Erythroblast (primary cell): ENCODE data around the gene KRTAP10-12.
"Not testable (repeated sequence)": the region's sequence is repeated elsewhere in the genome, so short reads cannot be mapped to it uniquely, and the experiment has no call there.

Experiments used
- DNase-seq, 2 experiments: peaks; one replicate each; lab custom pipeline; 2025; lab: John Stamatoyannopoulos, UW
- GATA1 ChIP-seq: IDR thresholded peaks from 2 replicates; pipeline ENCODE4 v1.6.1; 2011; ENCODE audit warnings: low read depth, mild to moderate bottlenecking, control low read depth, low read length, moderate library complexity
- POLR2A ChIP-seq: IDR thresholded peaks from 2 replicates; pipeline ENCODE4 v1.6.1; 2011; ENCODE audit warnings: mild to moderate bottlenecking, low read length

KRTAP10-12 gene

GRCh38 chr21:44697172-44697810 lies at the start of gene KRTAP10-12:
Gene KRTAP10-12, plus strand, starts transcription at chr21:44697172. Its CDS starts 30 bp downstream, at chr21:44697202.
- DNase-seq: not testable (repeated sequence)

GRCh38 chr21:44647222-44647552 lies 49.8 kb upstream of the KRTAP10-12 start:
- no peak for DNase-seq
- no peak for TF ChIP-seq GATA1
- no peak for TF ChIP-seq POLR2A

GRCh38 chr21:44648557-44649311 lies 48.2 kb upstream of the KRTAP10-12 start:
- TF ChIP-seq POLR2A (no peak), GATA1 (no peak)
- DNase-seq: no peak

GRCh38 chr21:44649521-44650100 lies 47.4 kb upstream of the KRTAP10-12 start:
- TF ChIP-seq GATA1 (no peak), POLR2A (no peak)
- DNase-seq: no peak

- no peak for TF ChIP-seq POLR2A
- no peak for TF ChIP-seq GATA1
- DNase-seq: no peak
Measured at GRCh38 chr21:44650265-44650972, 46.6 kb upstream of the KRTAP10-12 start.

GRCh38 chr21:44650973-44651675 lies 45.8 kb upstream of the KRTAP10-12 start:
- no peak for DNase-seq

GRCh38 chr21:44653123-44653522 lies 43.8 kb upstream of the KRTAP10-12 start:
- TF ChIP-seq POLR2A (no peak), GATA1 (no peak)
- DNase-seq: no peak

More at GRCh38 chr21:44650973-44651675, 45.8 kb upstream of the KRTAP10-12 start:
- TF ChIP-seq POLR2A: no peak
- TF ChIP-seq GATA1: no peak

GRCh38 chr21:44653656-44654575 lies 43.1 kb upstream of the KRTAP10-12 start:
- TF ChIP-seq GATA1: no peak
- no peak for TF ChIP-seq POLR2A
- no peak for DNase-seq

- DNase-seq: no peak
- no peak for TF ChIP-seq GATA1
- TF ChIP-seq POLR2A: no peak
Measured at GRCh38 chr21:44654576-44655175, 42.3 kb upstream of the KRTAP10-12 start, which contains the start of gene KRTAP12-4. Gene KRTAP12-4, minus strand, starts transcription at chr21:44654659. Its CDS starts 45 bp downstream, at chr21:44654614.

- DNase-seq: no peak
- TF ChIP-seq GATA1: no peak
- TF ChIP-seq POLR2A: no peak
Measured at GRCh38 chr21:44656868-44657267, 40.1 kb upstream of the KRTAP10-12 start.

GRCh38 chr21:44657635-44658540 lies 39.1 kb upstream of the KRTAP10-12 start, which contains the start of gene KRTAP12-3:
Gene KRTAP12-3, plus strand, starts transcription at chr21:44657932. Its CDS starts 48 bp downstream, at chr21:44657980.
- no peak for DNase-seq
- no peak for TF ChIP-seq GATA1
